Cardiac septum (tissue), 1 donor: ENCODE results near the gene KCNH2. TPM values are rescaled to one million over a fixed set of nuclear protein-coding genes. Genes with fewer than 3 reads are reported as not detected.

Experiments used
- DNase-seq: peaks from one replicate; pipeline ENCODE4 v3.0.0-alpha.2; 2020; ENCODE audit warnings: low spot score
- intact Hi-C: fragments of 100-400 bp; cut with DNase I; formaldehyde crosslinking; loops from one replicate; pipeline ENCODE4 v1.14.0; 2022
- total RNA-seq: library from RNA; stranded (reverse); fragmentation: NEBNext Ultra II Directional; extraction: Animal tissue kit (Norgen Biotek cat#: 25700); gene quantifications from one replicate; pipeline ENCODE4 v1.2.1, GENCODE V29; 2021
- donor health status: DM: no; HTN: no; CAD: no.

The KCNH2 gene
- total RNA-seq, 1 donor from 2014 or later = 61.9 TPM

GRCh38 chr7:150953061-150953997, 24.8 kb downstream of the KCNH2 start:
- DNase-seq = no peak
- intact Hi-C loops = no loop called here

- no peak for DNase-seq
- intact Hi-C loops = no loop called here
Measured at GRCh38 chr7:150952331-150953050, 25.6 kb downstream of the KCNH2 start.

DNA sequence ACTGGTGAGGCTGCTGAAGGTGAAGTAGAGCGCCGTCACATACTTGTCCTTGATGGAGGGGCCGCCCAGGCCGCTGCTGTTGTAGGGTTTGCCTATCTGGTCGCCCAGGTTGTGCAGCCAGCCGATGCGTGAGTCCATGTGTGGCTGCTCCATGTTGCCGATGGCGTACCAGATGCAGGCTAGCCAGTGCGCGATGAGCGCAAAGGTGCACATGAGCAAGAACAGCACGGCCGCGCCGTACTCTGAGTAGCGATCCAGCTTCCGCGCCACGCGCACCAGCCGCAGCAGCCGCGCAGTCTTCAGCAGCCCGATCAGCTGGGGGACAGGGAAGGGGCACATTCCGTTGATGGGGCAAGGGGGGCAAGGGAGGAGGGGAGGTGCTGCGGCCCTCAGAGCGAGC, 26.6 kb downstream of the KCNH2 start:
- intact Hi-C loops = no loop called here
- DNase-seq = no peak

DNA sequence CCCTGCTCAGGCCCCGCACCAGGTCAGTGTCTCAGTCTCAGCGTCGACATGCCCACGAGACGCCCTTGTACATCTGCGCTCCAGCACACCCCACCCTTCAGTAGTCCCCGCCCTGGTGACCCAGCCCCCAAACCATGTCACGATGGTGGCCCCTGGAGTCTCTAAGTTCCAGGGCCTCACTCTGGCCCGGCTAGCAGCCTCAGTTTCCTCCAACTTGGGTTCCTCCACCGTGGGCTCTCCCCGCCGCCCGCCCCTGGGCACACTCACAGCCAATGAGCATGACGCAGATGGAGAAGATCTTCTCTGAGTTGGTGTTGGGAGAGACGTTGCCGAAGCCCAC, 27.0 kb downstream of the KCNH2 start:
- DNase-seq = no peak
- intact Hi-C loops = no loop called here

- intact Hi-C loops = no loop called here
- DNase-seq = peak; percentile 57
Measured at GRCh38 chr7:150950496-150951180, 27.5 kb downstream of the KCNH2 start.

- peak; percentile 59 for DNase-seq
- intact Hi-C loops = no loop called here
Measured at GRCh38 chr7:150949971-150950491, 28.1 kb downstream of the KCNH2 start.

DNA sequence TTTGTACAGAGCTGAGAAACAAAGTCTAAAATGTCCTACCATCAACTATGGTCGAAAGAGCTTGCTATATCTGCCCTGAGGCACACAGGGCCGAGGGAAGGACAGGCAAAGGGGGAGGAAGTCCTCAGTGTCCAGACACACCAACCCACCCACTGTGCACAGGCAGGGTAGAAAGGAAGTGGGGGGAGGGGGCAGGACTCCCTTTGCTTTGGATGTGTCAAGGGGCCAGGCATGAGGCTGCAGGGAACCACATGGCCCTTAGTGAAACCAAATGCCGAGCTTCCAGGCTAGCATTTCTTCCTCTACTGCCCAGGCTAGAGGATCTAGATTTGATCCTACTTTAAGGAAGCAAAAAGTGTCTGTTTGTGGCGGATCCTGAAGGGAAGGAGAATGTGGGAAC, 28.6 kb downstream of the KCNH2 start:
- intact Hi-C loops = no loop called here
- DNase-seq = peak; percentile 46

GRCh38 chr7:150948791-150949251, 29.3 kb downstream of the KCNH2 start:
- intact Hi-C loops = no loop called here
- peak; percentile 74 for DNase-seq

DNA sequence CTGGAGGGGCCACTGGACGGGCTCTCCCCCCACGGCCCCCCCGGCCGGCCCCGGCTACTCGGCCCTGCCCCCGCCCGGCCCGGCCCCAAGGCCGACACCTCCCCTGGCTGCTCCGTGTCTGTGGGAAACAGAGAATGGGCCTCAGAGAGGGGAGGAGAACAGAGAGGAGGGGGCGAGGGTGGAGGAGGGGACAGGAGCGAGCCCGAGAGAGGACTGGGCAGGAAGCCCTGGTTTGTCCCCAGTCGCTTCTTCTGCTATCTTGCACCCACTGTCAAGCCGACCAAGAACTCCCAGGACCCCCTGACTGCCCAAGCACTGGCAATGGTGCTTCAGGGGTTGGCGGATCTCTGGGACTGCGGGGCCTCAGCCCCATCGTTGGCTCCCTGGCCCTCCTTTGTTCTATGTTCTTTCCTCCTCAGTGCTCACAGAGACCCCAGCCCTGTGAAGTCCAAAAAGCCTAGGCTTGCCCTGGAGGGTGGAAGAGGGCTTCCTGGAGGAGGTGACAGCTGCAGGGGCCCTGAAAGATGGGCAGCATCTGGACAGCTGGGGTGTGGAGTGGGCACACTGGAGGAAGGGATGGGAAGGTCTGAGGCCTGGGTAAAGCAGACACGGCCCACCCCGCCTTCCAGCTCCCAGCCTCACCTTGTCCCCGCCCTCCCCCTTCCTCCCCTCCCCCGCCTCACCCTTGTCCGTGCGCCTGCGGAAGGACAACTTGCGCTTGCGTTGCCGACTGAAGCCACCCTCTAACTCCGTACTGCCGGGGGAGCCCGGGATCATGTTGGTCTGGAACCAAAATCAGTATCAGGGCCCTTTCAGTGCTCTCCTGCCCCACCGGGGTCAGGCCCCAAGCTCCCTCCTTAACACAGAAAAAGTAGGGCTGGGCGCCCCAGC, 30.1 kb downstream of the KCNH2 start:
- intact Hi-C loops = no loop called here
- peak; percentile 50 for DNase-seq

DNA sequence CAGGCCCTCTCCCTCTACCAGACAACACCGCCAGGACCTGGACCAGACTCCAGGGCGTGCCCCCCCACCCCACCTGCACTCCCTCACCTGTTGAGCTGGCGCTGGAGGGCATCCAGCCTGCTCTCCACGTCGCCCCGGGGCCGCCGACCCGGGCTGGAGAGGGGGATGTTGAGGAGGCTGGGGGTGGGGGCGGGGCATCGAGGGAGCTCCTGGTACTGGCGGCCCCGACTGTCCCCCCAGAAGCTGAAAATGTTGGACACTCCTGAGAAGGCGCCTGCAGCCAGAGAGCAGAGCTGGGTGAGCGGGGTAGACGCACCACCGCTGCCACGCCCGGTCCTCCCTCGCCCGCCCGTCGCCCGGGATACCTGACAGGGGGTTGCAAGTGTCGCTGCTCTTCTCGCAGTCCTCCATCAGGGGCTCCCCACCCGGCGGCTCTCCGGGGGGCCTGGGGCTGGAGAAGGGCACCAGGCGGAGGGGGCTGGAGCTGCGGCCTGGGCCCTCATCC, 30.8 kb downstream of the KCNH2 start:
- intact Hi-C loops = no loop called here
- peak; percentile 70 for DNase-seq

DNA sequence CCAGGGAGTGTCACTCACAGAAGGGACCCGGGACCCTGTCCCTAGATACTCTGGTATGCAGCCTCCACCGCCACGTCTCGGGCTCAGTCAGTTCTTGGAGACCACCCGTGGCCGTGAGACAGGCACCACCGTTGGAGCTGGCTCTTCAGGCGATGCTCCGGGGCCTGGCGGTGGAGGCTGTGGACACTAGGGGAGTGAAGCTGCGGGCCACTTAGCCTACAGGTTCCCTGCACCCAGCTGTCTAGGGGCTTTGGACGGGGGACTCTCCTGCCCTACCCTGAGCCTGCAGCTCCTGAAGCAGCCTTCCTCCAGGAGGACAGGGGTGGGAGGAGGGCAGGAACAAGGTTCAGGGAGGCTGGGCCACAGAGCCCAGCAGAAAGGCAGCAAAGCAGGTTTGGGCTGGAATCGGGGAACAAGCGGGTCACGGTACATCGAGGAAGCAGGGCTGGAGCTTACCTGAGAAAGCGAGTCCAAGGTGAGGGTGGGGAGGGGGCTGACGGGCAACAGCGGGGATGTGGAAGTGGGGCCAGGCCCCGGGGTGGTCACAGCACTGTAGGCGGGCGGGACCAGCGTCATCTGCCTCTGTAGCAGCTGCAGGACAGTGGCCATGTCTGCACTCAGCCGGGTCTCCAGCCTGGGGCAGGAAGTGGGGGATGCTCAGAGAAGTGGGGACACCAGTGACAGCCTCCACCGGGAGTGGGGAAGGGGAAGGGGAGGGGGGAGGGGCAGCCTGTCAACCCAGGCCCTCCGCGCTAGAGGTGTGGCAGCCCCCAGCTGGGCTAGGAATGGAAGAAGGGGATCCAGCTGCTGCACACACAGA, 31.5 kb downstream of the KCNH2 start:
- peak; percentile 72 for DNase-seq
- intact Hi-C loops = loop anchor here (1.0 kb wide), 1 partner anchor 26 kb away; no protein-coding TSS in a partner anchor

DNA sequence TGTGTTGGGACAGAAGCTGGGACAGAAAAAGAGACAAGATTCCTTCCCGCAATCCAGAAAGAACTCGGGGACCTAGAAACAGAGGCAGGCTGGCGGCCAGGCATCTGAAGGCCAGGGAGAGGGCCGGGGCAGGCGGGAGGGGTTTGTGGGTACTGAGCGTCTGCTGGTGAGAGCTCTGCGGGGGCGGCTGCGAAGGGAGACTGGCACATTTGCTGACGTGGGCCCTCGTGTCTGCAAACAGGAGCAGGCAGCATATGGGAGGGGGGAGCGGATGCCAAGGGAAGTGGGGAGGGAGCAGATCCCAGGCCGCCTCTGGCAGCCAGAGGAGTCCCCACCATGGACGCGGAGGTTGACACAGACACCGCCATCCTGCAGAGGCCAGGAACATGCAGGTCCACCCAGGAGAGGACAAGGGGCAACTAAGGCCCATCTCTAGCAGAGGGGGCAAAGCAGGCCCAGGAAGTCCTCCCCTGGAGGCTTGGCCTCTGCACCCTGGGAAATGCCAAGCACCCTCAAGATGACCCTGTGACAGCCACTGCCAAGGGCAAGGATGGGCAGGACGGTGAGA, 32.2 kb downstream of the KCNH2 start:
- peak; percentile 91 for DNase-seq

DNA sequence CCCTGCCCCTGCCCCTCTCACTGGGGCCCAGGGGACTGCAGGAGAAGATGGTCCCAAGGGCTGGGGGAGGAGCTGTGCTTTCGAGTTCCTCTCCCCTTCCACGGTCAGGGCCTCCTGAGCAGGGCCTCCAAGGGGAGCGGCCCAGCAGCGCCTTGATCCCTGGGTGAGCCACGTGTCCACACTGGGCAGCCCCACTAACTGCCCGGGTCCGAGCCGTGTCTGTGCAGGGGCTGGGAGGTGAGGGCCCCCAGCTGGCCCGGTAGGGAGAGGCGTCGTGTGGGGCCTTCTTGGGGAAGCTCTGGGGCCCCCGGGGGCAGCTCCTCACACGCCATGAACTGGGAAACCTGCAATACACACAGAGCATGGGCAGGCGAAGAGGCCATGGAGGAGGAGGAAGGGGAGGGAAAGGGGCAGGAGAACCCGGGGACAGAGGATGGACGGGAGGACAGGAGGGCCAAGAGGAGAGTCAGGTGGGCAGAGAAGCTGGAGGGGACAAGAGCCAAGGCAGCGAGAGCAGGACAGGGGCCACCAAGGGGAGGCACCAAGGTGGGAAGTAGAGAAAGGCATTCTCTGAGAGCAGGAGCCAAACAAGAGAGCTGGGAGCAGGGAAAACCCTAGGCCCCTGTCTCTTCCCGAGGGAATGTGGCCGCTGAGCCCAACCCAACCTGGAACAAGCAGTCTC, 32.8 kb downstream of the KCNH2 start:
- intact Hi-C loops = no loop called here

More for the DNA sequence above, 32.2 kb downstream of the KCNH2 start:
- intact Hi-C loops = loop anchor here (1.0 kb wide), 1 partner anchor 26 kb away; no protein-coding TSS in a partner anchor

DNA sequence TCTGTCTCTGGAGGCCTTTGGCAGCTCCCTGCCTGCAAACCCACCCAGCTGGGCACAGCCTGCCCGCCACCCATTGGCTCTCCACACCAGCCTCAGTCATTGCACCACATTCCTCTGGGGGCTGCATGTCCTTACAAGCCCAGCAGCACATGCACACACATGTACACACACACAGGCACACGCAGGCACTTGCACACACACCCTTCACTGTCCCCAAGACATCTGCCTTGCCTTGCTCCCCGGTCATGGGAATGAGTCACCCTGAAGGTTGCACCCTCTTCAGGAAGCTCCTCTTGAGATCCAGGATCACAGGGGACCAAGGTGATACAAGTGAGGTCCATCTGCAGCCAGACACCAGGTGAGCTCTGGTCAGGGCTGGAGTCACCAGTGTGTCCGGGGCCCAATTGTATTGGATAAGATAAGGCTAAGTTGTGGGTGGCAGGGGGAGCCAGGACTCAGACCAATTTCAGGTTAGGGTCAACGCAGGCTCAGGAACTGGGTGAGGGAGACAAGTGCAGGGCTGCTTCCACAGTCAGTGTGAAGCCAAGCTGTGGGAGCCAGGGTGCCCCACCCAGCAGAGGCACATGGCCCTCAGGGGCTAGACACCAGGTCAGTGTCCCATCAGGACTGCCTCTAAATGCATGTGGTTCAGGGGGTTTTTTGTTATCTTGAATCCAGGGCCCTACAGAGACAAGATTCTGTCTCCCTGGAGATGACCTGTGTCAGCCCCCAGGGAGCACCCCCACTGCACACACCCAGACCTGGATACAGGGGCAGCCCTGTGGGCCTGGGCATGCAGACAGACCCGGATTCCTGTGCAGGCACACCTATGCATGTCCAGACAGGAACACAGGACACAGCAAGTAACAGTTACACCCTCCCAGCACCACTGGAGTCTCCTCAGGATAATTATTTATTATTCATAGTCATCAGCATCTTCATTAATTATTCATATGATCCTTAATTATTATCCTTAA, 33.8 kb downstream of the KCNH2 start:
- intact Hi-C loops = loop anchor here (5.0 kb wide), 1 partner anchor 42 kb away; no protein-coding TSS in a partner anchor
- peak; percentile 49 for DNase-seq

More for the DNA sequence above, 32.8 kb downstream of the KCNH2 start:
- peak; percentile 46 for DNase-seq

DNA sequence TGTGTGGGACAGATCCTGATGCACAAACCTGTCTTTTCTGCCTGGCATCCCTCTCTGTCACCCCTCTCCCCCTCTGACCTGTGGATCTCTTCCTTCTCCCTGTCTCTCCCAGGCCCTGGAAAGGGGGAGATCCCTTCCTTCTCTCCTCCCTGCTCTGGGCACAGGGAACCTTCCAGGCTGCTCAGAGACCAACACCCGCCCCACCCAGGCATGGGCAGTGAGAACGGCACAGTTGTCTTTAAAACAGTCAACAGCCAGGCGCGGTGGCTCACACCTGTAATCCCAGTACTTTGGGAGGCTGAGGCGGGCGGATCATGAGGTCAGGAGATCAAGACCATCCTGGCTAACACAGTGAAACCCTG, 34.7 kb downstream of the KCNH2 start:
- peak; percentile 49 for DNase-seq
- intact Hi-C loops = loop anchor here (5.0 kb wide), 1 partner anchor 41 kb away; no protein-coding TSS in a partner anchor
